Stomach (tissue), 9 donors: ENCODE results near the gene CAV1. TPM values are rescaled to one million over a fixed set of nuclear protein-coding genes. Genes with fewer than 3 reads are reported as not detected.

Source experiments
- DNase-seq, 2 donors: peaks; one replicate each; pipeline versions ENCODE4 v3.0.0 to v3.0.0-alpha.2; 2013 to 2019
- H3K27ac ChIP-seq, 5 donors: fragments of 200-600 bp in 4 of 5; sonication (generic) in 4 of 5; one replicate each; pipeline ENCODE4 v1.5.1; 2013 to 2019; ENCODE audit warnings: mild to moderate bottlenecking in 1 of 5, moderate library complexity in 1 of 5
- H3K27me3 ChIP-seq, 3 donors: fragments of 200-600 bp; sonication (generic); one replicate each; pipeline ENCODE4 v1.5.1; 2017 to 2019; ENCODE audit warnings: mixed run types in 1 of 3
- H3K36me3 ChIP-seq, 4 donors: fragments of 200-600 bp; sonication (generic); 1 replicate in 3 of 4; 2 replicates in 1 of 4; pipeline ENCODE4 v1.5.1; 2016 to 2019
- H3K4me1 ChIP-seq, 4 donors: fragments of 200-600 bp; sonication (generic); one replicate each; pipeline ENCODE4 v1.5.1; 2016 to 2019
- H3K4me3 ChIP-seq, 4 donors: fragments of 200-600 bp; sonication (generic) in 3 of 4; one replicate each; pipeline ENCODE4 v1.5.1; 2016 to 2019; ENCODE audit warnings: mild to moderate bottlenecking in 1 of 4
- H3K9me3 ChIP-seq, 4 donors: fragments of 200-600 bp; sonication (generic); one replicate each; pipeline ENCODE4 v1.5.1; 2016 to 2019
- CTCF ChIP-seq, 7 experiments: fragments of 450-650 bp in 4 of 7; fragments of 200-600 bp in 3 of 7; sonication (generic) in 3 of 7; IDR thresholded peaks; one replicate each; pipeline ENCODE4 v1.5.1; 2016 to 2019; ENCODE audit warnings: antibody characterized with exemption in 7 of 7, control low read depth in 2 of 7, mild to moderate bottlenecking in 1 of 7
- EP300 ChIP-seq: sonication (generic); formaldehyde crosslinking; IDR thresholded peaks from one replicate; pipeline ENCODE4 v1.6.1; 2017; ENCODE audit warnings: antibody characterized with exemption
- POLR2A ChIP-seq, 4 donors: fragments of 450-650 bp; IDR thresholded peaks; one replicate each; pipeline ENCODE4 v1.6.1; 2016; ENCODE audit warnings: antibody characterized with exemption in 4 of 4, control low read depth in 2 of 4, mild to moderate bottlenecking in 1 of 4, moderate library complexity in 1 of 4
- POLR2AphosphoS5 ChIP-seq, 3 donors: sonication (generic); formaldehyde crosslinking; IDR thresholded peaks; one replicate each; pipeline ENCODE4 v1.6.1; 2016; ENCODE audit warnings: antibody characterized with exemption in 3 of 3
- WGBS, 5 donors: extraction: QIAGEN DNeasy Blood & Tissue Kit in 3 of 5; methylation state at CpG; one replicate each; pipeline versions ENCODE4 v1.1.5 to v1.1.7; 2013 to 2018; 5-methylcytosine and 5-hydroxymethylcytosine counted together
- intact Hi-C: fragments of 100-400 bp; cut with DNase I; formaldehyde crosslinking; loops from one replicate; pipeline ENCODE4 v1.15.1; 2023; ENCODE audit warnings: low total_unique reads
- polyA plus RNA-seq, 3 donors: library from polyadenylated mRNA; stranded (reverse); fragments of 200-250 nt; gene quantifications; one replicate each; pipeline ENCODE4 v1.2.3, GENCODE V29; 2013
- total RNA-seq, 5 donors: library from RNA; depleted of rRNA; stranded (reverse); fragments of >200 nt; gene quantifications; one replicate each; pipeline versions ENCODE4 v1.1.0 to v1.2.3, GENCODE V29; 2014 to 2016
- donor health status: healthy with polysubstance abuse.
- donor health status: Bipolar disorder and iron deficiency.
- donor health status: healthy.

Gene CAV1
- total and polyA plus RNA-seq, 8 donors, result 18.5 to 719 (median 86.7) TPM

- Histone ChIP-seq H3K27ac (peak overlapping the region in 4 of 5 donors; percentile 25 to 85 (median 62)), H3K9me3 (no peaks in the 10 kb centered on the region), H3K4me3 (no peak overlapping the region), H3K4me1 (peaks cover 0 to 14% (median 0%) of the 10 kb centered on the region in 4 donors), H3K36me3 (peaks cover 0 to 8% (median 6%) of the 10 kb centered on the region in 4 donors), H3K27me3 (no peaks in the 10 kb centered on the region)
- DNase-seq, result peak in 1 of 2 donors; percentile 28
- WGBS, 5 donors, result 52 to 68% (median 63%) methylated on average over 7 of the region's 7 CpGs
- intact Hi-C loops, result no loop called here
- peak; percentile 51 for TF ChIP-seq EP300
- no peak for TF ChIP-seq CTCF (IDR thresholded peaks at IDR 0.05)
- peak in 2 of 3 donors; percentile 36 to 69 for TF ChIP-seq POLR2AphosphoS5 (IDR thresholded peaks at IDR 0.05)
- no peak for TF ChIP-seq POLR2A (IDR thresholded peaks at IDR 0.05)
These were observed 35.5 kb downstream of the CAV1 start for GRCh38 chr7:116560021-116560970.

GRCh38 chr7:116561697-116562483 lies 37.1 kb downstream of the CAV1 start:
- TF ChIP-seq EP300 (no peak), POLR2AphosphoS5 (IDR thresholded peaks at IDR 0.05) (peak in 1 of 3 donors; percentile 55), CTCF (IDR thresholded peaks at IDR 0.05) (no peak)
- DNase-seq, result no peak
- intact Hi-C loops, result no loop called here
- Histone ChIP-seq H3K36me3 (peaks cover 0 to 8% (median 6%) of the 10 kb centered on the region in 4 donors), H3K4me3 (no peak overlapping the region), H3K27ac (peak overlapping the region in 1 of 5 donors; percentile 85), H3K4me1 (peaks cover 0 to 8% (median 0%) of the 10 kb centered on the region in 4 donors), H3K9me3 (no peaks in the 10 kb centered on the region), H3K27me3 (no peaks in the 10 kb centered on the region)
- 53 to 75% (median 65%) methylated on average over 2 of the region's 2 CpGs for WGBS, 5 donors

GRCh38 chr7:116562529-116563121 lies 37.8 kb downstream of the CAV1 start:
- no peaks in the 10 kb centered on the region for H3K9me3 ChIP-seq
- peak overlapping the region in 1 of 5 donors; percentile 85 for H3K27ac ChIP-seq
- peaks cover 0 to 8% (median 6%) of the 10 kb centered on the region in 4 donors for H3K36me3 ChIP-seq
- intact Hi-C loops, result no loop called here
- no peak for DNase-seq
- no peaks in the 10 kb centered on the region for H3K27me3 ChIP-seq
- WGBS, 5 donors, result 79 to 100% (median 95%) methylated on average over 1 of the region's 1 CpG
- no peak for TF ChIP-seq EP300
- no peak for TF ChIP-seq POLR2A (IDR thresholded peaks at IDR 0.05)
- TF ChIP-seq POLR2AphosphoS5 (IDR thresholded peaks at IDR 0.05), result no peak
- no peak for TF ChIP-seq CTCF (IDR thresholded peaks at IDR 0.05)
- no peak overlapping the region for H3K4me3 ChIP-seq
- peaks cover 0 to 4% (median 0%) of the 10 kb centered on the region in 4 donors for H3K4me1 ChIP-seq

- no peaks in the 10 kb centered on the region for H3K36me3 ChIP-seq
- H3K4me3 ChIP-seq, result no peak overlapping the region
- intact Hi-C loops, result no loop called here
- WGBS, 5 donors, result 90 to 94% (median 92%) methylated on average over 1 of the region's 1 CpG
- no peak for DNase-seq
- H3K27ac ChIP-seq, result no peak overlapping the region
- TF ChIP-seq EP300, result no peak
- TF ChIP-seq CTCF (IDR thresholded peaks at IDR 0.05), result no peak
- TF ChIP-seq POLR2AphosphoS5 (IDR thresholded peaks at IDR 0.05), result no peak
- no peak for TF ChIP-seq POLR2A (IDR thresholded peaks at IDR 0.05)
- H3K27me3 ChIP-seq, result no peaks in the 10 kb centered on the region
- no peaks in the 10 kb centered on the region for H3K4me1 ChIP-seq
- H3K9me3 ChIP-seq, result no peaks in the 10 kb centered on the region
These were observed 41.1 kb downstream of the CAV1 start for GRCh38 chr7:116565981-116566380.
